HG03025 (cell line): ENCODE data around the gene GRK4.
A peak's percentile ranks its signal among the peaks of the same experiment; 100 is the strongest.

Source experiments
- ATAC-seq: cut with Tn5 transposase; IDR thresholded peaks from one replicate; pipeline ENCODE4 v1.9.1; 2021; ENCODE audit warnings: mild to moderate bottlenecking, moderate library complexity; ENCODE audit not compliant: unreplicated experiment, low FRiP score

The GRK4 gene

DNA sequence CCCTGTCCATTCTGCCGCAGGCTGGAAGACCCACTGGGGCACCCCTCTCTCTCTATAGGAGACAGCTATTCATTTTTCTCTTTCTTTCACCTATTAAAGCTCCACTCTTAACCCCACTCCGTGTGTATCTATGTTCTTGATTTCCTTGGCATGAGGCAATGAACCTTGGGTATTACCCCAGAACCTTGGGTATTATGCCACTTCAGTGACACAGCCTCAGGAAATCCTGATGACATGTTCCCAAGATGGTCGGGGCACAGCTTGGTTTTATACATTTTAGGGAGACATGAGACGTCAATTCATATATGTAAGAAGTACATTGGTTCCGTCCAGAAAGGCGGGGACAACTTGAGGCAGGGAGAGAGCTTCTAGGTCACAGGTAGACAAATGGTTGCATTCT, 97.6 kb downstream of the GRK4 start:
- no peak for ATAC-seq

DNA sequence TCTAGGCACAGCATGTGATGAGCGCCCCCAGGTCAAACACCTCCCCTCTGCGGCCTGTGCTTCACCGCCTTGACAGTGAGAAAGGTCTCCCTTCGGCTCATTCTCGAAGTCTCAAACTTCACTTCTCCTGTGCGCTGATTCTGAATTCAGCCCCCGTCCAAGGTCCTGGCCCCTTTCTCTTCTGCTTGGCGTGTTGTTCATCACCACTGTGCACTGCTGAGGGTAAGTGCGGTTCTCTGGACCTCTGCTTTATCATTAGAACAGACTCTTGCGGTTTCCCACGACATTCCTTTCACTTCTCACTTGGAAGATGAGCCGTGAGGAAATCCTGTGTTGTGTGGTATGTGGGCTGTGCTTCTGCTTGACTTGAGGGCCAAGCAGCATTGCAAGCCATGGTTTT, 99.1 kb downstream of the GRK4 start:
- ATAC-seq, result no peak

DNA sequence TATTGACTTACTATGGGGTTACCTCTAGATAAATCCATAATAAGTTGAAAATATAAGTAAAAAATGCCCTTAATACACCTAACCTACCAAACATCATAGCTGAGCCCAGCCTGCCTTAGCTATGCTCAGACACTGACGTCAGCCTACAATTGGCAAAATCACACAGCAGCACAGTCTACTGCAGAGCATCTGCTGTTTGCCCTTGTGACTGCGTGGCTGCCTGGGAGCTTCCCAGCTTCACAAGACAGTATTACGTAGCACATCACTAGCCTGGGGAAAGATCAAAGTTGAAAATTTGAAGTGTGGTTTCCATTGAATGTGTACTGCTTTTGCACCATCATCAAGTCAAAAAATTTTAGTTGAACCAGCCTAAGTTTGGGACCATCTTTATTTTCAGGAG, 102.2 kb downstream of the GRK4 start:
- ATAC-seq, result no peak

- no peak for ATAC-seq
These were observed 103.5 kb downstream of the GRK4 start for GRCh38 chr4:3066836-3067400.

DNA sequence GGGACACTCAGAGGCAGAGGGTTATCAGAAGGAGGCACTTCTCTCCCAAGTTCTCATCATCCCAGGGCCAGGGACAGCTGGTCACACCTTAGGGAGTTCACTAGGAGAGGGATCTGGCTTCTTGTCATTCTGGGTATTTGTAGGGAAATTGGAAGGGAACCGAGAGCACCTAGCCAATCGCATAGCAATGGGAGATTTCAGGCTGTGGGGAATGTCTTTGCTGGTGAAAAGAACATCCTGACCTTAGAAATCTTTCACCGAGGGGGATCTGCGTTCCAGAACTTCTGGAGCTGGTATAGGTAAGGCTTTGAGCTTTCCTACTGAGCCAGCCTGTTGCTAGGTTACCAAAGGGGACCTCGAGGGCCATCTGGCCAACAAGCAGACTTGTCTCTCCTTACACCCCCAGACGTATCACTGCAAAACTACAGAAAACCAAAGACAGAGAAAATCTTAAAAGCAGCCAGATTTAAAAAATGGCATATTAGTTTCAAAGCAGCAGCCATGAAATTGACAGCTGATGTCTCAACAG, 104.2 kb downstream of the GRK4 start:
- ATAC-seq, result no peak

DNA sequence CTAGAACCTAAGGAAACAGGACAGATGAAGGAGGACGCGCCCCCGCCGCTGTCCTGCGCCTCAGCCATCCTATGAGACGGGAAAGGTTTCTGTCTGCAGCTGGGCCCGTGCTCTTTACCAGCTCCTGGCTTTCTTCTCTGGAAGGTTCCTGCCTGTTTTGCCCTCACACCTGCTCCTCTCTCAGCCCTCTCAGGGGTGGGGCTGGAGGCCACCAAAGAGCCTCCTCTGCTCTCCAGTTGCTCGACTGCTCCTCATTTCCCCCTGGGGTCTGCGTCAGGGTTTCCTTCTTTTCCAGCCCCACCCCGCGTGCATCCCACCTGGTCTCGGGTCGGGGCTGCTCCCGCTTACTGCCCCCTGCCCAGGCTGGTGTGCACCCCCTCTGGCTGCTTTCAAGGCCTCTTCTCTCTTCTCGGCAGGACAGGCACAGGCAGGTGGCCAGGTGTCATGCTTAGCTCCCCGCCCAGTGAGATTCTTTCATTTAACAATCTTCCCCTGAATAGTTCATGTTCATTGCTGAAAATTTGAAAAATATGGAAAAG, 106.4 kb downstream of the GRK4 start:
- ATAC-seq, result no peak

DNA sequence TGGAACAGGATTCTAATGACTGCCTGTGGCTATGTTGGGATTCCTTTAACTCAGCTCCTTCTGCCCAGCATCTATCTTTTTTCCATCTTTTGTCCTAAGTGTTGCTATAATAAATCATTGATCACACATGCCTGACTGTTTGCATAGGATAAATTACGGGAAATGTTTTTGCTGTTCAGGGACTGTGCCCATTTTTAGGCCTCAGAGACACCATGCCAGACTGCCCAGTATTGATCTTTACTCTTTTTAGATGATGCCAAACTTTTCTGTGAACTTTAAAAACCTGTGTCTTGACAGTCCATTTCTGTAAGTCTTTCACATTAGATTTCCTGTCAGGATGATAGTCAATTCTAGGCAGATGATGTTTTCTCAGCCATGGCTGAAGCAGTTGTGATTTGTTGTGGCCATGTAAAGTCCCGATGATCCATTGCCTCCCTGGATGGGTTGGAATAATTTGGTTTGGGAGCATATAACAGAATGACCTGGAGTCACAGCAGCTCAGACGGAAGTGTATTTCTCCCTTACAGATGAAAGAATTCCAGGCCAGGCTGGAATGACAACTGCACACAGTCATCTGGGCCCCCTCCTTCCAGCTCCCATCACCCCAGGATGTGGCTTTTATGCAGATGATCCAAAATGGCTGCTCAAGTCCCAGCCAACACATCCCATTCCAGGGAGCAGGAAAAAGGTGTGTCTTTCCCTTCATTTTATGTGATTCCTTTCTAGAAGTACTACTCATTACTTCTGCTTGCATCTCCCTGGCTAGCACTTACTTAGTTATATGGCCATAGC, 107.5 kb downstream of the GRK4 start:
- ATAC-seq, result no peak

DNA sequence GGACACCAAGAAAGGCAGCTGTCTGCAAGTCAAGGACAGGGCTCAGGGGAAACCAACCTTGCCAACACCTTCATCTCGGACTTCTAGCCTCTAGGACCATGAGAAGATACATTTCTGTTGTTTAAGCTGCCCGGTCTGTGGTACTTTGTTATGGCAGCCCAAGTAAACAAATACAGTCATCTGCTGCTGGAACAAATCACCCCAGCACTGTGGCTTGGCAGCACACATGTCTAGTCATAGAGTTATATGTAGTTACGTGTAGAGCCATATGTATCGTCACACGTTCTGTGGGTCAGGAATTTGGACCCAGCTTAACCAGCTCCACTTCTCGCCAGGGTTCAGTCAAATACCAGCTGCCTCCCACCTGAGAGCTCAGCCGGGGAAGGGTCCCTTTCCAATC, 108.4 kb downstream of the GRK4 start:
- ATAC-seq, result no peak

- no peak for ATAC-seq
These were observed 110.0 kb downstream of the GRK4 start for GRCh38 chr4:3073158-3074077.

DNA sequence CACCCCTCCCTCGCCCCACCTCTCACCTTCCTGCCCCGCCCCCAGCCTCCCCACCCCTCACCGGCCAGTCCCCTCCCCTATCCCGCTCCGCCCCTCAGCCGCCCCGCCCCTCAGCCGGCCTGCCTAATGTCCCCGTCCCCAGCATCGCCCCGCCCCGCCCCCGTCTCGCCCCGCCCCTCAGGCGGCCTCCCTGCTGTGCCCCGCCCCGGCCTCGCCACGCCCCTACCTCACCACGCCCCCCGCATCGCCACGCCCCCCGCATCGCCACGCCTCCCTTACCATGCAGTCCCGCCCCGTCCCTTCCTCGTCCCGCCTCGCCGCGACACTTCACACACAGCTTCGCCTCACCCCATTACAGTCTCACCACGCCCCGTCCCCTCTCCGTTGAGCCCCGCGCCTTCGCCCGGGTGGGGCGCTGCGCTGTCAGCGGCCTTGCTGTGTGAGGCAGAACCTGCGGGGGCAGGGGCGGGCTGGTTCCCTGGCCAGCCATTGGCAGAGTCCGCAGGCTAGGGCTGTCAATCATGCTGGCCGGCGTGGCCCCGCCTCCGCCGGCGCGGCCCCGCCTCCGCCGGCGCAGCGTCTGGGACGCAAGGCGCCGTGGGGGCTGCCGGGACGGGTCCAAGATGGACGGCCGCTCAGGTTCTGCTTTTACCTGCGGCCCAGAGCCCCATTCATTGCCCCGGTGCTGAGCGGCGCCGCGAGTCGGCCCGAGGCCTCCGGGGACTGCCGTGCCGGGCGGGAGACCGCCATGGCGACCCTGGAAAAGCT, 110.9 kb downstream of the GRK4 start, which contains the start of the genes HTT and HTT-AS:
Gene HTT, plus strand, starts transcription at position 604 of the 768 bp plus-strand sequence. Its CDS starts 145 bp downstream, at position 749.
Gene HTT-AS, minus strand, starts transcription at position 461 of the 768 bp plus-strand sequence.
- ATAC-seq, result peak; percentile 67

DNA sequence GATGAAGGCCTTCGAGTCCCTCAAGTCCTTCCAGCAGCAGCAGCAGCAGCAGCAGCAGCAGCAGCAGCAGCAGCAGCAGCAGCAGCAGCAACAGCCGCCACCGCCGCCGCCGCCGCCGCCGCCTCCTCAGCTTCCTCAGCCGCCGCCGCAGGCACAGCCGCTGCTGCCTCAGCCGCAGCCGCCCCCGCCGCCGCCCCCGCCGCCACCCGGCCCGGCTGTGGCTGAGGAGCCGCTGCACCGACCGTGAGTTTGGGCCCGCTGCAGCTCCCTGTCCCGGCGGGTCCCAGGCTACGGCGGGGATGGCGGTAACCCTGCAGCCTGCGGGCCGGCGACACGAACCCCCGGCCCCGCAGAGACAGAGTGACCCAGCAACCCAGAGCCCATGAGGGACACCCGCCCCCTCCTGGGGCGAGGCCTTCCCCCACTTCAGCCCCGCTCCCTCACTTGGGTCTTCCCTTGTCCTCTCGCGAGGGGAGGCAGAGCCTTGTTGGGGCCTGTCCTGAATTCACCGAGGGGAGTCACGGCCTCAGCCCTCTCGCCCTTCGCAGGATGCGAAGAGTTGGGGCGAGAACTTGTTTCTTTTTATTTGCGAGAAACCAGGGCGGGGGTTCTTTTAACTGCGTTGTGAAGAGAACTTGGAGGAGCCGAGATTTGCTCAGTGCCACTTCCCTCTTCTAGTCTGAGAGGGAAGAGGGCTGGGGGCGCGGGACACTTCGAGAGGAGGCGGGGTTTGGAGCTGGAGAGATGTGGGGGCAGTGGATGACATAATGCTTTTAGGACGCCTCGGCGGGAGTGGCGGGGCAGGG, 111.7 kb downstream of the GRK4 start:
- ATAC-seq, result peak; percentile 3

DNA sequence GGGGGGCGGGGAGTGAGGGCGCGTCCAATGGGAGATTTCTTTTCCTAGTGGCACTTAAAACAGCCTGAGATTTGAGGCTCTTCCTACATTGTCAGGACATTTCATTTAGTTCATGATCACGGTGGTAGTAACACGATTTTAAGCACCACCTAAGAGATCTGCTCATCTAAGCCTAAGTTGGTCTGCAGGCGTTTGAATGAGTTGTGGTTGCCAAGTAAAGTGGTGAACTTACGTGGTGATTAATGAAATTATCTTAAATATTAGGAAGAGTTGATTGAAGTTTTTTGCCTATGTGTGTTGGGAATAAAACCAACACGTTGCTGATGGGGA, 112.2 kb downstream of the GRK4 start:
- ATAC-seq, result no peak

- no peak for ATAC-seq
These were observed 114.4 kb downstream of the GRK4 start for GRCh38 chr4:3077796-3078195.

DNA sequence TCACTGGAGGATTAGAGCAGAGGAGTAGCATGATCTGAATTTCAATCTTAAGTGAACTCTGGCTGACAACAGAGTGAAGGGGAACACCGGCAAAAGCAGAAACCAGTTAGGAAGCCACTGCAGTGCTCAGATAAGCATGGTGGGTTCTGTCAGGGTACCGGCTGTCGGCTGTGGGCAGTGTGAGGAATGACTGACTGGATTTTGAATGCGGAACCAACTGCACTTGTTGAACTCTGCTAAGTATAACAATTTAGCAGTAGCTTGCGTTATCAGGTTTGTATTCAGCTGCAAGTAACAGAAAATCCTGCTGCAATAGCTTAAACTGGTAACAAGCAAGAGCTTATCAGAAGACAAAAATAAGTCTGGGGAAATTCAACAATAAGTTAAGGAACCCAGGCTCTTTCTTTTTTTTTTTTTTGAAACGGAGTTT, 116.3 kb downstream of the GRK4 start:
- no peak for ATAC-seq

DNA sequence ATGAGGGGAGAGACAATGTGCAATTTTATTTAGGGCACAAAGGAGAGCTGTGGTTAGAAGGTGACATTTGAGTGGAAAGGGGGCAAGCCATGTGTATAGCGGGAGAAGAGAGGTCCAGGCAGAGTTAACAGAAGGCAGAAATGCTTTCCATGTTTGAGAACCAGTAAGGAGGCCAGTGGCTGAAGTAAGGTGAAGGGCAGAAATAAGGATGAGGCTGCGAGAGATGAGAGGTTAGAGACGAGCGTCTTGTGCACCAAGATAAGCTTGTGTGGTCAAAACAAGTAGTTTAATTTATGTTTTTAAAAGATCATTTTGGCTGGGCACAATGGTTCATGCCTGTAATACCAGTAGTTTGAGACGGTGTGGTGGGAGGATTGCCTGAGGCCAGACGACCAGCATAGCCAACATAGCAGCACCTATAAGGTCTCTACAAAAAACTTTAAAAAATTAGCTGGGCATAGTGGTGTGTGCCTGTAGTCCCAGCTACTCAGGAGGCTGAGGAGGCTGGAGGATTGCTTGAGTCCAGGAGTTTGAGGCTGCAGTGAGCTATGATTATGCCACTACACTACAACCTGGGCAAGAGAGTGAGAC, 119.6 kb downstream of the GRK4 start:
- ATAC-seq, result no peak

DNA sequence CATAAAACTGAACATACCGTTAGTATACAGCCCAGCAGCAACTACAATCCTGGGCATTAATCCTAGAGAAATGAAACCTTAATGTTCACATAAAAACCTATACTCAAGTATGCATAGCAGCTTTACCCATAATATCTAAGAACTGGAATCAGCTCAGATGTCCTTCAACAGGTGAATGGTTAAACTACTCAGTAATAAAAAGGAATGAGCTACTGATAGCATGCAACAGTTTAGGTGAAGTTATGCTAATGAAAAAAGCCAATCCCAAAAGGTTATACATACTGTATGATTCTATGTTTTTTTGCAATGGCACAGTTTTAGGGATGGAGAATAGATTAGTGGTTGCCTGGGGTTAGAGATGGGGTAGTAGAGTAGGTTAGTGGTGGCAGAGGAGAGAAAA, 120.4 kb downstream of the GRK4 start:
- no peak for ATAC-seq

GRCh38 chr4:3085948-3086670, 122.7 kb downstream of the GRK4 start:
- no peak for ATAC-seq
